HFF-Myc (cell line): ENCODE results near the gene PAK6.

ENCODE experiments used
- DNase-seq: peaks from one replicate; pipeline ENCODE4 v3.0.0-alpha.2; 2011; ENCODE audit warnings: low read depth; ENCODE audit errors: extremely low read depth
- H3K4me3 ChIP-seq: replicated peaks from 2 replicates; pipeline ENCODE4 v1.5.1; 2011; ENCODE audit warnings: low read depth, mild to moderate bottlenecking, control low read depth, low read length
- TF ChIP-seq, protein P1 (sequence below): IDR thresholded peaks from 2 replicates; pipeline ENCODE4 v1.5.1; 2012; ENCODE audit warnings: mild to moderate bottlenecking, low read depth, low read length, control low read depth; ENCODE audit errors: missing control alignments

Gene PAK6

DNA sequence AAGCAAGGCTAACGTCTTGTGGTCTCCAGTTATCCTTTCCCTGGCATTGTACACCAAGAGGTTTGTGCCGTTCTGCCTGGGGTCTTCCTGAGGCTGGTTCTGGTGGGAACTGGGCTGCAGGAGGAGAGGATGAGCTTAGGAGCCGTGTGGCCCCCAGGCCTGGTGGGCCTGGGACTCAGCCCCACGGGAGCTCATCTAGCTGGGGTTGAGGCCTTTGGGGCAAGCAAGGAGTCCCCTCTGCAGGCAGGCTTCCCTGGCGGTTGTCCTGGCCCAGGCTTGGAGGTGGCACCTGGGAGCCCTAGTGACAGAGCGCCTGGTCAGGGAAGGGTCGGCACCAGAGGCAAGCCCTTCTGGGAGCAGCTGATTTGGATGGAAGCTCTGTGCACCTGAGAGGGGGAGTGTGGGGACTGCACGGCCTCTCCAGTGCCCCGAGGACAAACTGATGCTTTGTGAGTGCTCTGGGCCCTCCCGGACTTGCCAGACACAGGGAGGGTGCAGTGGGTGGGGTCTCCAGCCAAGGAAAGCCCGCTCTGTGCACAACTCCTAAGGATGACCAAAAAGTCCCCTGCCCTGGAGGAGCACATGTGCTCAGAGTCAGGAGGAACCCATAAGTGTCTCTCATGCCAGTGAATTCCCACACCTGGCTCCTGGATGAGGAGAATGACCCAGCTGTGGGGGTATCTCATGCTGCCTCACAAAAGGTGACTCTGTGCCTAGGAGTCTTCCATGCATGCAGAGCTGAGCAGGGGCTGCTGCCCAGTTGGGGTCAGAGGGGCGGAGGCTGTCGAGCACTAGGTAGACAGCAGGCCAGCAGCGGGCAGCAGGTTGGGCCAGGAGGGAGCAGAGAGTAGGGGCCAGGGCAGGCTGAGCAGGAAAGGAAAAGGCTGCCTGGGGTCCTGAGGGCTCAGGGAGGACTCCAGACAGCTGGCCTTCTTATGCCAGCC is 2.7 kb downstream of the PAK6 start:
- no peak overlapping the region for H3K4me3 ChIP-seq
- no peak for DNase-seq
- TF ChIP-seq, protein P1, sequence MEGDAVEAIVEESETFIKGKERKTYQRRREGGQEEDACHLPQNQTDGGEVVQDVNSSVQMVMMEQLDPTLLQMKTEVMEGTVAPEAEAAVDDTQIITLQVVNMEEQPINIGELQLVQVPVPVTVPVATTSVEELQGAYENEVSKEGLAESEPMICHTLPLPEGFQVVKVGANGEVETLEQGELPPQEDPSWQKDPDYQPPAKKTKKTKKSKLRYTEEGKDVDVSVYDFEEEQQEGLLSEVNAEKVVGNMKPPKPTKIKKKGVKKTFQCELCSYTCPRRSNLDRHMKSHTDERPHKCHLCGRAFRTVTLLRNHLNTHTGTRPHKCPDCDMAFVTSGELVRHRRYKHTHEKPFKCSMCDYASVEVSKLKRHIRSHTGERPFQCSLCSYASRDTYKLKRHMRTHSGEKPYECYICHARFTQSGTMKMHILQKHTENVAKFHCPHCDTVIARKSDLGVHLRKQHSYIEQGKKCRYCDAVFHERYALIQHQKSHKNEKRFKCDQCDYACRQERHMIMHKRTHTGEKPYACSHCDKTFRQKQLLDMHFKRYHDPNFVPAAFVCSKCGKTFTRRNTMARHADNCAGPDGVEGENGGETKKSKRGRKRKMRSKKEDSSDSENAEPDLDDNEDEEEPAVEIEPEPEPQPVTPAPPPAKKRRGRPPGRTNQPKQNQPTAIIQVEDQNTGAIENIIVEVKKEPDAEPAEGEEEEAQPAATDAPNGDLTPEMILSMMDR, result no peak

DNA sequence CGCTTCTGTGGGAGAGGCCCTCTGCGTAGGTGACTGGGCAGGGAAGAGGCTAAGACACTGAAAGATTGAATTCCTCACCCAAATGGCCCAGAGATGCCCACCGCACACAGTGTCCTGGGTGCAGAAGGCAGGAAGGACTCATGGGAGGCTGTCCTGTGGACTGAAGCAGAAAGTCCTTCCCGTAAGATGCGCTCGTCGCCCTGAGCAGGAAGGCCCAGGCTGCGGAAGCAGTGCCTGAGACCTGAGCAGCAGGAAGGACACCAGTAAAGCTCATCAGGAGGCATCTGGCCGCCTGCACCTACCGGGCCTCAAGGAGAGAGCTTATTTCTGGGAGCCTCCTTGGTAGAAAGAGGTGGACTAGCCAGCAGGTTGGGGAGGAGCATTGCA is 3.3 kb downstream of the PAK6 start:
- TF ChIP-seq, protein P1, result no peak
- no peak for DNase-seq
- no peak overlapping the region for H3K4me3 ChIP-seq

DNA sequence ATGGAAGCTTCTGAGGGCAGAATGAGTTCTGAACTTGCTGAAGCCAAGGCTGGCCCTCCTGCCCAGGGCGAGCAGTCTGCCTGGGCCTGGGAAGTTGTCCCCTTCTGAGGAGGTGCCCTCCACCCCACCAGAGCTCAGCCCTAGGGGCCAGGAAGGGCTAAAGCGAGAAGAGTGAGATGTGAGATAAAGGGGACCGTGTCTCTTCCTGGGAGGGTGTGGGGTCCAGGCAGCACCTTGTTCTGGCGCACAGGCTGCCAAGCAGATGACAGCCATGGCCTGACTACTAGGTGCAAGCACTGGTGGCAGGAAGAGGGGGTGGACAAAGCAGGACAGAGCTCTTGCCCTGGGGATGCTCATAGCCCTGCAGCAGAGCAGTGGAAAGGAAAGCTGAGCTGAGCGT is 3.7 kb downstream of the PAK6 start:
- TF ChIP-seq, protein P1, result no peak
- H3K4me3 ChIP-seq, result no peak overlapping the region
- no peak for DNase-seq

DNA sequence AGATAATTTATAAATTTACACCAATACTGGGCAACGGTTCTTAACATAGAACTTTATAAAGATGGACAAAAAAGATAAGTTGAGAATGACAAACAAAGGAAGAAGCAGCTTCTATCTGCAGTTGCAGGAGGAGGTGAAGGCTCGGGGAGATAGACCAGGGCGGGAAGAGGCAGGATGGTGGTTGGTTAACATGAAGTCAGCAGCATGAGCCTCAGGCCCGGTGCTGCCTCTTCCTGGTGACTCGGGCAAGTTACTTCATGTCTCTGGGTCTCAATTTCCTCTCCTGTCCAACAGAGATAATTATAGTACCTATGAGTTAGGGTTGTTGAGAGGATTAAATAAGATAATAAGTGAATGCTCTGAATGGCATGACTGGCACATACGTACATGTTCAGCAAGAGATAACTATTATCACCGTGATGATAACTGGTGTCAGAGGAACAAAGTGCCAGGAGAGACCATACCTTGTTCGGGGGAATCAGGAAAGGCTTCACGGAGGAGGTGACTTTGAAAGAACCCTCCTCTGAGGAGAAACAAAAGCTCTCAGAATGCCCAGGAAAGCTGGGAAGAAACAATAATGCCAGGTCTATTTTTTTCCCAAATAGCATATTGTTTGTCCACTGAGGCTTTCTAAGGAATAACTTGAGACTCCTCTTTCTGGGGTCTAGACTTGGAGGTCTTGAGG is 4.4 kb downstream of the PAK6 start:
- DNase-seq, result no peak
- TF ChIP-seq, protein P1, result no peak
- H3K4me3 ChIP-seq, result no peak overlapping the region

DNA sequence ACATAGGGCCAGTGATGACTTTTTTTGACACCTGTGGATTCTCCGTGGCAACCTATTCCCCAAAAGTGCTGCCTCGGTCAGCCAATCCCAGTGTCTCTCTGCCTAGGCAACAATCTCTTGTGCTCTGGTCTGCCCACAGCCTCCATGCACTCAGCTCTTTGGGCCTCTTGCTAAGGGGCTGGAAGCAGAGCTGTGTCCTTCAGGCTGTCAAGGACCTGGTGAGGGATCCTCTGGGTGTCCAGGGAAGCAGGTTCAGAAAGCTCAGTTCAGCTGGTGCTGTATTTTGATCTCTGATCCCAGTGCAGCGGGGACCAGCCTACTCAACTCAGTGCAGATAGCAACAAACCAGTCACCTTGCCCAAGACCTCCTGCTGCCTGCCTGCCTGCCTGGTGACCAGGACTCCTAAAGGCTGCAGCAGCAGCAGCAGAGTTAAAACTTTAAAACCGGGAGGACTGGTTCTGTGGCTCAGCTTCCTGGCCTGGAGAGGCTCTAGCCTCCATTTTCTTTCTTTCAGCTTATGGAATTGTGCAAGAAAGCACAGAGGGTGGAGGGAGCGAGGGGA is 6.2 kb downstream of the PAK6 start:
- TF ChIP-seq, protein P1, result no peak
- no peak overlapping the region for H3K4me3 ChIP-seq
- DNase-seq, result no peak

DNA sequence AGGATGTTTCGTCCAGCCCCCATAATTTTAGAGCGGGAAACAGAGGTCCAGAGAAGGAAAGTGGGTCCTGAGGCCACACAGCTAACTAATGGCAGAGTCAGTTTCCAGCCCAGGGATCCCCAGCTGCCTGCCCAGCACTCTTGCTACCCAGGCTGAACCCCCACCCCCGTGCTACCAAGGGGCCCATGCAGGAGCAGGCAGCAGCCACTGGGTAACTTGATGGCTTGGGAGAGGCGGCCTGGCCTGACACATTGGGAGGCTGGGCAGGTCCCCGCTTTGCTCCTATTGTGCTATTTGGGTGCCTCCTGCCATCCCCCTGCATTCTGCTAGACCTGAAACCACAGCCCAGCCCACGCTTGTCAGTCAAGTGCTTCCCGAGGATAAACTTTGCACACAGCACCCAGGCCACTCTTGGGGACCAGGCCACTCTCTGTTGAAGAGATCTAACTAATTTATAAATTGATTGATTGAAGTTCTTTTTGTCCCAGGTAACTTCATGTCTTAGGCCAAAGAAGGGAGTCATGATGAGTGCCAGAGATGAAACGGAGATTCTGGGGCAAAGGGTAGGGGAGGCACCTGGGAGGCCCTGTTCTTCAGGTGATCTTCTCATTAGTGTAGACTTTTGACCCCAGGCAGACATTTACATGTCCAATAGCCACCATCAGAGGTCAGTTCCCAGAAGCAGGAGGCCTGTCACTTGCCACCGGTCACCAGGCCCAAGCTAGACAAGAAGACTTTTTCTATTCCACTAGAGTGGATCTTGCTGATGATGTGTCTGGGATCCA is 7.0 kb downstream of the PAK6 start:
- no peak overlapping the region for H3K4me3 ChIP-seq
- TF ChIP-seq, protein P1, result no peak
- DNase-seq, result no peak
